ENCODE results near the gene TMEM161A.
"Not testable (repeated sequence)": the region's sequence is repeated elsewhere in the genome, so short reads cannot be mapped to it uniquely, and the experiment has no call there.

TMEM161A gene

GRCh38 chr19:19138109-19138981 is at the start of gene TMEM161A:
TSS of gene TMEM161A (minus strand) at chr19:19138478. CDS start at chr19:19138428, 50 bp downstream.
- Mint-ChIP-seq H3K4me1 (peaks cover 43% of the 10 kb centered on the region), H3K36me3 (peaks cover 1% of the 10 kb centered on the region), H3K4me3 (peak within 1 kb of the TSS; percentile 95), H3K9me3 (no peaks in the 10 kb centered on the region), H3K27me3 (peaks cover 17% of the 10 kb centered on the region), H3K27ac (peak within 1 kb of the TSS; percentile 95)
- peak; percentile 100 for ATAC-seq

GRCh38 chr19:19186742-19187141 is 48.5 kb upstream of the TMEM161A start:
- Mint-ChIP-seq H3K27me3 (no peaks in the 10 kb centered on the region), H3K4me3 (no peak overlapping the region), H3K4me1 (peaks cover 58% of the 10 kb centered on the region), H3K36me3 (peaks cover 35% of the 10 kb centered on the region), H3K9me3 (peaks cover 3% of the 10 kb centered on the region), H3K27ac (peak overlapping the region; percentile 11)
- ATAC-seq: no peak

- Mint-ChIP-seq H3K4me3 (no peak overlapping the region), H3K27me3 (no peaks in the 10 kb centered on the region), H3K27ac (peak overlapping the region; percentile 11), H3K36me3 (peaks cover 40% of the 10 kb centered on the region), H3K9me3 (peaks cover 3% of the 10 kb centered on the region), H3K4me1 (peaks cover 52% of the 10 kb centered on the region)
- no peak for ATAC-seq
These were observed 47.8 kb upstream of the TMEM161A start for GRCh38 chr19:19185853-19186740.

GRCh38 chr19:19181488-19181998 is 43.3 kb upstream of the TMEM161A start:
- H3K27me3 Mint-ChIP-seq: no peaks in the 10 kb centered on the region
- H3K9me3 Mint-ChIP-seq: peaks cover 3% of the 10 kb centered on the region
- H3K4me1 Mint-ChIP-seq: peaks cover 23% of the 10 kb centered on the region
- H3K36me3 Mint-ChIP-seq: peaks cover 55% of the 10 kb centered on the region
- no peak for ATAC-seq
- no peak overlapping the region for H3K27ac Mint-ChIP-seq
- H3K4me3 Mint-ChIP-seq: no peak overlapping the region

- Mint-ChIP-seq H3K9me3 (no peaks in the 10 kb centered on the region), H3K4me1 (peaks cover 15% of the 10 kb centered on the region), H3K36me3 (peaks cover 56% of the 10 kb centered on the region), H3K27ac (no peak overlapping the region), H3K27me3 (no peaks in the 10 kb centered on the region), H3K4me3 (no peak overlapping the region)
- ATAC-seq: no peak
These were observed 41.5 kb upstream of the TMEM161A start for GRCh38 chr19:19179548-19180441.

GRCh38 chr19:19176950-19177349 is 38.7 kb upstream of the TMEM161A start:
- H3K27me3 Mint-ChIP-seq: peaks cover 1% of the 10 kb centered on the region
- no peak overlapping the region for H3K4me3 Mint-ChIP-seq
- H3K36me3 Mint-ChIP-seq: peaks cover 57% of the 10 kb centered on the region
- no peak for ATAC-seq
- H3K9me3 Mint-ChIP-seq: no peaks in the 10 kb centered on the region
- H3K27ac Mint-ChIP-seq: no peak overlapping the region
- peaks cover 6% of the 10 kb centered on the region for H3K4me1 Mint-ChIP-seq

- Mint-ChIP-seq H3K27me3 (peaks cover 34% of the 10 kb centered on the region), H3K36me3 (peaks cover 39% of the 10 kb centered on the region), H3K4me1 (peaks cover 37% of the 10 kb centered on the region)
- H3K4me3 Mint-ChIP-seq, ATAC-seq, H3K27ac Mint-ChIP-seq, H3K9me3 Mint-ChIP-seq: not testable (repeated sequence)
These were observed 35.0 kb upstream of the TMEM161A start for GRCh38 chr19:19173243-19173642.

GRCh38 chr19:19171821-19172532 is 33.7 kb upstream of the TMEM161A start:
- no peak overlapping the region for H3K27ac Mint-ChIP-seq
- H3K27me3 Mint-ChIP-seq: peaks cover 34% of the 10 kb centered on the region
- ATAC-seq: no peak
- no peaks in the 10 kb centered on the region for H3K9me3 Mint-ChIP-seq
- no peak overlapping the region for H3K4me3 Mint-ChIP-seq
- peaks cover 29% of the 10 kb centered on the region for H3K36me3 Mint-ChIP-seq
- peaks cover 37% of the 10 kb centered on the region for H3K4me1 Mint-ChIP-seq

- no peak overlapping the region for H3K27ac Mint-ChIP-seq
- no peaks in the 10 kb centered on the region for H3K9me3 Mint-ChIP-seq
- peak overlapping the region; percentile 37 for H3K4me3 Mint-ChIP-seq
- H3K36me3 Mint-ChIP-seq: peaks cover 20% of the 10 kb centered on the region
- H3K4me1 Mint-ChIP-seq: peaks cover 37% of the 10 kb centered on the region
- ATAC-seq: no peak
- peaks cover 34% of the 10 kb centered on the region for H3K27me3 Mint-ChIP-seq
These were observed 32.8 kb upstream of the TMEM161A start for GRCh38 chr19:19170873-19171672.

GRCh38 chr19:19170053-19170872 is 32.0 kb upstream of the TMEM161A start, which contains the start of gene MEF2B:
TSS of gene MEF2B (minus strand) at chr19:19170263. CDS start at chr19:19150735, 19,528 bp downstream.
- peak; percentile 94 for ATAC-seq
- Mint-ChIP-seq H3K4me3 (peak within 1 kb of the TSS; percentile 71), H3K27me3 (peaks cover 34% of the 10 kb centered on the region), H3K4me1 (peaks cover 37% of the 10 kb centered on the region), H3K27ac (peak within 1 kb of the TSS; percentile 33), H3K9me3 (no peaks in the 10 kb centered on the region), H3K36me3 (peaks cover 18% of the 10 kb centered on the region)

- H3K9me3 Mint-ChIP-seq: no peaks in the 10 kb centered on the region
- peaks cover 24% of the 10 kb centered on the region for H3K36me3 Mint-ChIP-seq
- H3K27ac Mint-ChIP-seq: peak overlapping the region; percentile 33
- ATAC-seq: no peak
- peaks cover 31% of the 10 kb centered on the region for H3K4me1 Mint-ChIP-seq
- peaks cover 34% of the 10 kb centered on the region for H3K27me3 Mint-ChIP-seq
- H3K4me3 Mint-ChIP-seq: peak overlapping the region; percentile 71
These were observed 31.2 kb upstream of the TMEM161A start for GRCh38 chr19:19169236-19170052.

GRCh38 chr19:19167612-19168011 is 29.3 kb upstream of the TMEM161A start:
- Mint-ChIP-seq H3K4me1 (peaks cover 31% of the 10 kb centered on the region), H3K36me3 (peaks cover 18% of the 10 kb centered on the region), H3K4me3 (no peak overlapping the region), H3K27ac (no peak overlapping the region), H3K27me3 (peaks cover 34% of the 10 kb centered on the region), H3K9me3 (no peaks in the 10 kb centered on the region)
- ATAC-seq: no peak
